GM21360 (cell line): ENCODE measurements around the gene HTRA2.

Experiments used
- ATAC-seq: cut with Tn5 transposase; IDR thresholded peaks from one replicate; pipeline ENCODE4 v1.9.1; 2021; ENCODE audit warnings: mild to moderate bottlenecking, moderate library complexity; ENCODE audit not compliant: unreplicated experiment

HTRA2 gene

GRCh38 chr2:74581463-74581862, 51.7 kb downstream of the HTRA2 start:
- ATAC-seq: no peak

- no peak for ATAC-seq
Observed at GRCh38 chr2:74582184-74582583, 52.5 kb downstream of the HTRA2 start.
